HCT116 (cell line): Measurements from ENCODE around the gene PFKP. TPM values are rescaled to one million over a fixed set of nuclear protein-coding genes. Genes with fewer than 3 reads are reported as not detected.

Experiments
- ATAC-seq: fragments of 200-7000 bp; cut with Tn5 transposase; 2 replicates; pipeline ENCODE4 v1.9.1; 2020; ENCODE audit warnings: mild to moderate bottlenecking, moderate library complexity
- BruUV-seq: library from RNA; stranded (reverse); fragments of 400-500 nt; replicated peaks from 2 replicates; lab custom pipeline; 2021; lab: Mats Ljungman, UMichigan
- CTCF ChIA-PET: fragments of 300-600 bp; sonication (Branson Sonifier 250); formaldehyde crosslinking; loops from one replicate; lab custom pipeline; 2021; ENCODE audit warnings: antibody characterized with exemption; lab: Charles Lee
- POLR2A ChIA-PET: fragments of 300-600, 350-600 bp; sonication (Branson Sonifier 250); formaldehyde crosslinking; loops from one replicate; lab custom pipeline; 2021; ENCODE audit warnings: antibody characterized with exemption; lab: Charles Lee
- RAD21 ChIA-PET, 2 experiments: fragments of 300-600 bp; sonication (Branson Sonifier 250); formaldehyde crosslinking; loops; one replicate each; lab custom pipeline; 2023; ENCODE audit warnings: low total read pairs in 2 of 2; ENCODE audit not compliant: uncharacterized antibody in 2 of 2, unreplicated experiment in 2 of 2, low non-redundant PET in 1 of 2; lab: Charles Lee
- DNase-seq: peaks from one replicate; pipeline ENCODE4 v3.0.0-alpha.2; 2010; ENCODE audit warnings: low read depth, low spot score
- H2AFZ ChIP-seq: fragments of 200-600 bp; shearing (Covaris generic), sonication (generic); 2 replicates; pipeline ENCODE4 v1.6.1; 2017; ENCODE audit warnings: low read depth, mixed run types, mixed read lengths, antibody characterized with exemption, low read length; ENCODE audit not compliant: poor library complexity, severe bottlenecking
- H3K27ac ChIP-seq: 2 replicates; pipeline ENCODE4 v1.5.1; 2012; ENCODE audit warnings: low read depth, low read length
- H3K27me3 ChIP-seq: fragments of 200-600 bp; sonication (generic); 2 replicates; pipeline ENCODE4 v1.6.1; 2016; ENCODE audit warnings: mixed run types, low read length, mixed read lengths; ENCODE audit not compliant: insufficient read depth
- H3K36me3 ChIP-seq, 2 experiments: fragments of 200-500 bp in 1 of 2; fragments of 200-600 bp in 1 of 2; sonication (Bioruptor generic) in 1 of 2; sonication (generic) in 1 of 2; 2 replicates each; pipeline versions ENCODE4 v1.5.1 to v1.6.1; 2014 to 2016; ENCODE audit warnings: low read length in 2 of 2, inconsistent platforms in 1 of 2, mixed read lengths in 1 of 2, mixed run types in 1 of 2; ENCODE audit not compliant: insufficient read depth in 2 of 2, control insufficient read depth in 1 of 2
- H3K4me1 ChIP-seq, 2 experiments: fragments of 200-600 bp in 1 of 2; sonication (generic) in 1 of 2; 2 replicates each; pipeline versions ENCODE4 v1.5.1 to v1.6.1; 2012 to 2017; ENCODE audit warnings: low read length in 2 of 2, inconsistent platforms in 1 of 2, mild to moderate bottlenecking in 1 of 2, mixed read lengths in 1 of 2, mixed run types in 1 of 2, moderate library complexity in 1 of 2; ENCODE audit not compliant: insufficient read depth in 2 of 2, control insufficient read depth in 1 of 2
- H3K4me2 ChIP-seq: fragments of 200-600 bp; sonication (generic); 2 replicates; pipeline ENCODE4 v1.6.1; 2017; ENCODE audit warnings: mixed run types, low read length, mixed read lengths
- H3K4me3 ChIP-seq, 2 experiments: fragments of 200-600 bp in 1 of 2; sonication (generic) in 1 of 2; replicated peaks in 1 of 2; 2 replicates each; pipeline ENCODE4 v1.5.1; 2011 to 2016; ENCODE audit warnings: low read length in 2 of 2, control low read depth in 1 of 2, low read depth in 1 of 2, mild to moderate bottlenecking in 1 of 2, mixed read lengths in 1 of 2, mixed run types in 1 of 2
- H3K79me2 ChIP-seq: fragments of 200-600 bp; sonication (generic); 2 replicates; pipeline ENCODE4 v1.6.1; 2017; ENCODE audit warnings: mild to moderate bottlenecking, mixed run types, low read length, moderate library complexity, mixed read lengths; ENCODE audit not compliant: insufficient read depth
- H3K9ac ChIP-seq: fragments of 200-600 bp; sonication (generic); 2 replicates; pipeline ENCODE4 v1.6.1; 2016; ENCODE audit warnings: low read length, mixed read lengths
- H3K9me2 ChIP-seq: fragments of 200-600 bp; sonication (generic), shearing (Covaris generic); 2 replicates; pipeline ENCODE4 v1.6.1; 2017; ENCODE audit warnings: mixed run types, mild to moderate bottlenecking, moderate library complexity; ENCODE audit not compliant: insufficient read depth
- H3K9me3 ChIP-seq, 2 experiments: fragments of 200-500 bp in 1 of 2; fragments of 200-600 bp in 1 of 2; sonication (Bioruptor generic) in 1 of 2; sonication (generic) in 1 of 2; 2 replicates each; pipeline ENCODE4 v1.6.1; 2014 to 2017; ENCODE audit warnings: low read length in 2 of 2, mixed read lengths in 2 of 2, inconsistent platforms in 1 of 2, low read depth in 1 of 2, mild to moderate bottlenecking in 1 of 2, mixed run types in 1 of 2, moderate library complexity in 1 of 2; ENCODE audit not compliant: control insufficient read depth in 1 of 2, insufficient read depth in 1 of 2
- H4K20me1 ChIP-seq: fragments of 200-600 bp; sonication (generic), shearing (Covaris generic); 2 replicates; pipeline ENCODE4 v1.6.1; 2017; ENCODE audit warnings: mixed run types, mild to moderate bottlenecking, moderate library complexity; ENCODE audit not compliant: insufficient read depth
- ATF3 ChIP-seq: IDR thresholded peaks from 2 replicates; pipeline ENCODE4 v1.6.1; 2012
- CBX3 ChIP-seq: IDR thresholded peaks from 2 replicates; pipeline ENCODE4 v1.6.1; 2012; ENCODE audit warnings: low read depth
- CEBPB ChIP-seq: IDR thresholded peaks from 2 replicates; pipeline ENCODE4 v1.6.1; 2012; ENCODE audit warnings: low read depth
- CTCF ChIP-seq, 3 experiments: fragments of 200-600 bp in 1 of 3; sonication (generic) in 1 of 3; IDR thresholded peaks in 2 of 3; conservative IDR thresholded peaks in 1 of 3; 2 replicates each; pipeline ENCODE4 v1.5.1; 2012 to 2017; ENCODE audit warnings: low read depth in 2 of 3, low read length in 2 of 3, antibody characterized with exemption in 1 of 3, borderline replicate concordance in 1 of 3, control low read depth in 1 of 3, mild to moderate bottlenecking in 1 of 3, mixed read lengths in 1 of 3, mixed run types in 1 of 3, moderate library complexity in 1 of 3; ENCODE audit not compliant: insufficient read depth in 1 of 3
- EGR1 ChIP-seq: IDR thresholded peaks from 2 replicates; pipeline ENCODE4 v1.6.1; 2012; ENCODE audit warnings: low read depth
- EZH2 ChIP-seq: fragments of 200-600 bp; sonication (generic); IDR thresholded peaks from 2 replicates; pipeline ENCODE4 v1.6.1; 2017; ENCODE audit warnings: antibody characterized with exemption, mixed run types
- JUND ChIP-seq: IDR thresholded peaks from 2 replicates; pipeline ENCODE4 v1.6.1; 2012
- POLR2A ChIP-seq: IDR thresholded peaks from 2 replicates; pipeline ENCODE4 v1.7.0; 2011; ENCODE audit warnings: borderline replicate concordance; ENCODE audit not compliant: insufficient read depth, insufficient read length; ENCODE audit errors: extremely low read depth
- POLR2AphosphoS5 ChIP-seq: IDR thresholded peaks from 2 replicates; pipeline ENCODE4 v1.6.1; 2011; ENCODE audit warnings: mild to moderate bottlenecking, low read depth, low read length, moderate library complexity
- SIN3A ChIP-seq: IDR thresholded peaks from 2 replicates; pipeline ENCODE4 v1.6.1; 2012; ENCODE audit warnings: low read depth
- SP1 ChIP-seq: IDR thresholded peaks from 2 replicates; pipeline ENCODE4 v1.6.1; 2012; ENCODE audit warnings: low read depth
- YY1 ChIP-seq: IDR thresholded peaks from 2 replicates; pipeline ENCODE4 v1.6.1; 2011; ENCODE audit warnings: low read length, low read depth, moderate library complexity, mild to moderate bottlenecking; ENCODE audit not compliant: insufficient replicate concordance; ENCODE audit errors: extremely low read depth
- ZFX ChIP-seq: fragments of 450-650 bp; IDR thresholded peaks from 2 replicates; pipeline ENCODE4 v1.6.1; 2017
- intact Hi-C: fragments of 100-400 bp; cut with micrococcal nuclease; formaldehyde crosslinking; loops from 2 replicates; pipeline ENCODE4 v1.10.0; 2022
- total RNA-seq: library from RNA; stranded (reverse); gene quantifications from one replicate; pipeline ENCODE4 v1.2.1, GENCODE V29; 2021; ENCODE audit not compliant: unreplicated experiment
- TF ChIP-seq, protein P1 (sequence below): IDR thresholded peaks from 2 replicates; pipeline ENCODE4 v1.6.1; 2012
- TF ChIP-seq, protein P2 (sequence below): IDR thresholded peaks from 2 replicates; pipeline ENCODE4 v1.6.1; 2012; ENCODE audit warnings: low read depth
- TF ChIP-seq, protein P3 (sequence below): IDR thresholded peaks from 2 replicates; pipeline ENCODE4 v1.6.1; 2011; ENCODE audit warnings: mild to moderate bottlenecking, low read length, moderate library complexity; ENCODE audit not compliant: insufficient replicate concordance; ENCODE audit errors: extremely low read depth

Gene PFKP
- total RNA-seq, 1 experiment from 2014 or later, result 237 TPM

DNA sequence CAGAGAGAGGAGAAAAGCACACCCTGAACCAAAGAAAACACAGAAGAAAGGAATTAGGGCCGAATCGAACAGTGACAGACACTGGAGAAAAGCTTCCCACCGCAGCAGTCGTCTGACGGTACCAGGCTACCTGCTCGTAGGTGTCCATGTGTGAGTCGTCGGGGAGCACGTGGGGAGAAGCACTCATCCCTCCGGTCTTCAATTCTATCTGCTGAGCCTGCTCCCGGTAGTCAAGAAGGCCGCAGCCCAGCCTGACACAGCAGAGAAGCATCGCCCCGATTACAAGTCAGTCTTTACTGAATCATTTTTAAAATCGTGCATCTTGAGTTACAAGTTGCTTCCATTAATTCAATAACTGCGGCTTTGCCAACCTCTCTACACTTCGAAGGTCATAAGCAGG is 80.7 kb downstream of the PFKP start:
- no peak overlapping the region for H2AFZ ChIP-seq

More for the DNA sequence above, 80.7 kb downstream of the PFKP start:
- TF ChIP-seq, protein P1, sequence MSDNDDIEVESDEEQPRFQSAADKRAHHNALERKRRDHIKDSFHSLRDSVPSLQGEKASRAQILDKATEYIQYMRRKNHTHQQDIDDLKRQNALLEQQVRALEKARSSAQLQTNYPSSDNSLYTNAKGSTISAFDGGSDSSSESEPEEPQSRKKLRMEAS, result no peak
- TF ChIP-seq EZH2, result no peak
- TF ChIP-seq POLR2A, result no peak
- TF ChIP-seq EGR1, result no peak
- TF ChIP-seq YY1, result no peak
- no peak for TF ChIP-seq CBX3
- no peak for TF ChIP-seq JUND
- TF ChIP-seq, protein P2, sequence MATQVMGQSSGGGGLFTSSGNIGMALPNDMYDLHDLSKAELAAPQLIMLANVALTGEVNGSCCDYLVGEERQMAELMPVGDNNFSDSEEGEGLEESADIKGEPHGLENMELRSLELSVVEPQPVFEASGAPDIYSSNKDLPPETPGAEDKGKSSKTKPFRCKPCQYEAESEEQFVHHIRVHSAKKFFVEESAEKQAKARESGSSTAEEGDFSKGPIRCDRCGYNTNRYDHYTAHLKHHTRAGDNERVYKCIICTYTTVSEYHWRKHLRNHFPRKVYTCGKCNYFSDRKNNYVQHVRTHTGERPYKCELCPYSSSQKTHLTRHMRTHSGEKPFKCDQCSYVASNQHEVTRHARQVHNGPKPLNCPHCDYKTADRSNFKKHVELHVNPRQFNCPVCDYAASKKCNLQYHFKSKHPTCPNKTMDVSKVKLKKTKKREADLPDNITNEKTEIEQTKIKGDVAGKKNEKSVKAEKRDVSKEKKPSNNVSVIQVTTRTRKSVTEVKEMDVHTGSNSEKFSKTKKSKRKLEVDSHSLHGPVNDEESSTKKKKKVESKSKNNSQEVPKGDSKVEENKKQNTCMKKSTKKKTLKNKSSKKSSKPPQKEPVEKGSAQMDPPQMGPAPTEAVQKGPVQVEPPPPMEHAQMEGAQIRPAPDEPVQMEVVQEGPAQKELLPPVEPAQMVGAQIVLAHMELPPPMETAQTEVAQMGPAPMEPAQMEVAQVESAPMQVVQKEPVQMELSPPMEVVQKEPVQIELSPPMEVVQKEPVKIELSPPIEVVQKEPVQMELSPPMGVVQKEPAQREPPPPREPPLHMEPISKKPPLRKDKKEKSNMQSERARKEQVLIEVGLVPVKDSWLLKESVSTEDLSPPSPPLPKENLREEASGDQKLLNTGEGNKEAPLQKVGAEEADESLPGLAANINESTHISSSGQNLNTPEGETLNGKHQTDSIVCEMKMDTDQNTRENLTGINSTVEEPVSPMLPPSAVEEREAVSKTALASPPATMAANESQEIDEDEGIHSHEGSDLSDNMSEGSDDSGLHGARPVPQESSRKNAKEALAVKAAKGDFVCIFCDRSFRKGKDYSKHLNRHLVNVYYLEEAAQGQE, result no peak
- TF ChIP-seq ZFX, result no peak
- TF ChIP-seq POLR2AphosphoS5, result no peak
- TF ChIP-seq SIN3A, result no peak
- no peak for TF ChIP-seq SP1
- no peak for TF ChIP-seq CTCF (IDR thresholded peaks at IDR 0.05 in 2 of 3, conservative IDR thresholded peaks at IDR 0.05 in 1 of 3; ENCODE audit: borderline replicate concordance in 1 of 3, insufficient read depth in 1 of 3, low read depth in 2 of 3, low read length in 2 of 3)
- TF ChIP-seq, protein P3, sequence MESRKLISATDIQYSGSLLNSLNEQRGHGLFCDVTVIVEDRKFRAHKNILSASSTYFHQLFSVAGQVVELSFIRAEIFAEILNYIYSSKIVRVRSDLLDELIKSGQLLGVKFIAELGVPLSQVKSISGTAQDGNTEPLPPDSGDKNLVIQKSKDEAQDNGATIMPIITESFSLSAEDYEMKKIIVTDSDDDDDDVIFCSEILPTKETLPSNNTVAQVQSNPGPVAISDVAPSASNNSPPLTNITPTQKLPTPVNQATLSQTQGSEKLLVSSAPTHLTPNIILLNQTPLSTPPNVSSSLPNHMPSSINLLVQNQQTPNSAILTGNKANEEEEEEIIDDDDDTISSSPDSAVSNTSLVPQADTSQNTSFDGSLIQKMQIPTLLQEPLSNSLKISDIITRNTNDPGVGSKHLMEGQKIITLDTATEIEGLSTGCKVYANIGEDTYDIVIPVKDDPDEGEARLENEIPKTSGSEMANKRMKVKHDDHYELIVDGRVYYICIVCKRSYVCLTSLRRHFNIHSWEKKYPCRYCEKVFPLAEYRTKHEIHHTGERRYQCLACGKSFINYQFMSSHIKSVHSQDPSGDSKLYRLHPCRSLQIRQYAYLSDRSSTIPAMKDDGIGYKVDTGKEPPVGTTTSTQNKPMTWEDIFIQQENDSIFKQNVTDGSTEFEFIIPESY, result no peak
- TF ChIP-seq CEBPB, result no peak
- TF ChIP-seq ATF3, result no peak
- H3K9me2 ChIP-seq, result no peaks in the 10 kb centered on the region
- H3K4me2 ChIP-seq, result no peak overlapping the region
- H3K27ac ChIP-seq, result no peak overlapping the region
- TSS peak; percentile 9 for BruUV-seq
- no peaks in the 10 kb centered on the region for H3K9me3 ChIP-seq
- ChIA-PET RAD21 (no interaction called here), CTCF (no interaction called here), POLR2A (no interaction called here)
- ATAC-seq (no peak), DNase-seq (no peak)
- no peak overlapping the region for H3K9ac ChIP-seq
- no peak overlapping the region for H3K4me3 ChIP-seq
- H4K20me1 ChIP-seq, result no peaks in the 10 kb centered on the region
- no peaks in the 10 kb centered on the region for H3K27me3 ChIP-seq
- H3K36me3 ChIP-seq, result peaks cover 26 to 48% of the 10 kb centered on the region in 2 experiments; a peak in 3 of 4 replicates
- intact Hi-C loops, result no loop called here
- H3K4me1 ChIP-seq, result no peaks in the 10 kb centered on the region
- H3K79me2 ChIP-seq, result no peaks in the 10 kb centered on the region
